ENCODE results near the gene PILRB.

Gene PILRB

GRCh38 chr7:100400656-100401055 is 42.7 kb downstream of the PILRB start:
- DNase-seq (ENCODE audit: insufficient read length, low spot score) = no peak
- FAIRE-seq = no peak

GRCh38 chr7:100401811-100402210 is 43.9 kb downstream of the PILRB start:
- FAIRE-seq = no peak
- no peak for DNase-seq (ENCODE audit: insufficient read length, low spot score)

DNA sequence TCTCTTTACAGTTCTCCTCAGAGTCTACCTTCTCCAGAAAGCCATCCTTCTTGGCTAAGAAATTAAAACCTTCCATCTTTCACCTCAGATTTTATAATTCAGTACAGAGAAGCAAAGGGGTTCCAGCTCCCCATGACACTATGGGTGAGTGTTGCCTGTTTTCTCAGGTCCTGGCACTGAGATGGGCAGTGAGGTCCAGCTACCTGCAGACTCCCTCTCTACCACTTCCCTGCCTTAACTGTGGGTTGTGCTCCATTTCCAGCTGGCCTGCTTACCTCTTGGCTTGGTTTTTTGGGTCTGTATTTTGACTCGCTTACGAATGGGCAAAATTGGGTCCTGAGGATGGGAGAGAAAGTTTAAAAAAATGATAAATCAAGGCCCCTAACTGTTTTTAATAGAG is 44.3 kb downstream of the PILRB start:
- DNase-seq (ENCODE audit: insufficient read length, low spot score) (no peak), FAIRE-seq (no peak)

GRCh38 chr7:100406767-100407166 is 48.9 kb downstream of the PILRB start:
- FAIRE-seq (no peak), DNase-seq (ENCODE audit: insufficient read length, low spot score) (no peak)

- FAIRE-seq (no peak), DNase-seq (ENCODE audit: insufficient read length, low spot score) (peak; percentile 66)
Observed at GRCh38 chr7:100407285-100408180, 49.6 kb downstream of the PILRB start.

DNA sequence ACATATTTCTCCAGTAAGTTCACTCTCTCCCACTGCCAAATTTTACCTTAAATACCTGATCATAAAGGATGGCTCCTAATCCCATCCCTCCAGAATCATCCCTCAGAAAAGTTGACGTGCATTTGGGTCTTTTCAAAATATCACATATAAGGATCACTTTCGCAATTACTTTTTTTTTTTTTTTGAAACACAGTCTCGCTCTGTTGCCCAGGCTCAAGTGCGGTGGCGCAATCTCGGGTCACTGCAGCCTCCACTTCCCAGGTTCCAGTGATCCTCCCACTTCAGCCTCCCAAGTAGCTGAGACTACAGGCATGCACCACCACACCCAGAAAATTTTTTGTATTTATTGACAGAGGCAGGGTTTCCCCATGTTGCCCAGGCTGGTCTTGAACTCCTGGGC is 53.2 kb downstream of the PILRB start:
- FAIRE-seq (no peak), DNase-seq (ENCODE audit: insufficient read length, low spot score) (no peak)

GRCh38 chr7:100413346-100413745 is 55.4 kb downstream of the PILRB start:
- FAIRE-seq (no peak), DNase-seq (ENCODE audit: insufficient read length, low spot score) (no peak)

- FAIRE-seq = no peak
- DNase-seq (ENCODE audit: insufficient read length, low spot score) = no peak
Observed at GRCh38 chr7:100413889-100414288, 56.0 kb downstream of the PILRB start.

DNA sequence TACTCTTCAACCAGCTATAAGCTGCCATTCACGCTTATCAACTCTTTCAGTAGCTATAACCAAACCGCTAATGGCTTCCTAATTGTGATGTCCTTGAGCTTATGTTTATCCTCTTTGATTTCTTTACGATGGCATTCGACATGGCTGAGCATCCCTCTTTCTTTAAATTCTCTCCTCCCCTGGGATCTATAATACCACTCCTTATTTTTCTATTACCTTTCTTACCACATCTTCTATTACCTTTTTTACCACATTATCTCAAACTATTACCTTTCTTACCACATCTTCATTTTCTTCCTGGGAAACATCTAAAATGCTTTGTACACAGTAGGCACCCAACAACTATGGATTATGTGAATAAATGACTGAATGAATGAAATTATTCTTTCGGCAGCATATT is 57.5 kb downstream of the PILRB start:
- FAIRE-seq (no peak), DNase-seq (ENCODE audit: insufficient read length, low spot score) (no peak)

All from HTR-8/SVneo (cell line).